Measurements from ENCODE around the gene SLC6A11. TPM values are rescaled to one million over a fixed set of nuclear protein-coding genes. Genes with fewer than 3 reads are reported as not detected.

Gene SLC6A11
- total RNA-seq, 1 donor from 2014 or later = 0.19 TPM

DNA sequence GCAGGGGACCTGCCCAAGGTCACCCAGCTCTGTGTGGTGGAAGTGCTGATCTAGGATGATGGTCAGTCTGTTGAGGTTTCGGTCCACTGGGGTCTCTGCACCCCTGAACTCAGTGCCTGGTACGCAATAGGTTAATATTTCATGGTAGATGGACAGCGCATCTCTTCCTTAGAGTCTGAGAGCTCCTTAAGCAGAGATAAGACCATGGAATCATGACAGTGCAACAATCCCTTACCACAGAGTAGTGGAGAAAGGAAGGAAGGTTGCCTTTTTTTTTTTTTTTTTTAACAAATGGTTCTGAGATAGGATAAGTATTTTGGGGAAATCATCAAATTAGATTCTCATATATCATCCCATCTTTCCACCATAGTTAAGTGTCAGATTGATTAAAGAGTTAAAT lies 96.8 kb downstream of the SLC6A11 start:
- no peak for DNase-seq (ENCODE audit: low spot score, unreplicated experiment)
- H3K4me1 Mint-ChIP-seq (ENCODE audit: low read depth) = no peaks in the 10 kb centered on the region
- peaks cover 8% of the 10 kb centered on the region for H3K9me3 Mint-ChIP-seq (ENCODE audit: low read depth)
- peaks cover 37% of the 10 kb centered on the region for H3K27me3 Mint-ChIP-seq
- no peak overlapping the region for H3K4me3 Mint-ChIP-seq (ENCODE audit: low read depth)
- TF ChIP-seq, protein P1, sequence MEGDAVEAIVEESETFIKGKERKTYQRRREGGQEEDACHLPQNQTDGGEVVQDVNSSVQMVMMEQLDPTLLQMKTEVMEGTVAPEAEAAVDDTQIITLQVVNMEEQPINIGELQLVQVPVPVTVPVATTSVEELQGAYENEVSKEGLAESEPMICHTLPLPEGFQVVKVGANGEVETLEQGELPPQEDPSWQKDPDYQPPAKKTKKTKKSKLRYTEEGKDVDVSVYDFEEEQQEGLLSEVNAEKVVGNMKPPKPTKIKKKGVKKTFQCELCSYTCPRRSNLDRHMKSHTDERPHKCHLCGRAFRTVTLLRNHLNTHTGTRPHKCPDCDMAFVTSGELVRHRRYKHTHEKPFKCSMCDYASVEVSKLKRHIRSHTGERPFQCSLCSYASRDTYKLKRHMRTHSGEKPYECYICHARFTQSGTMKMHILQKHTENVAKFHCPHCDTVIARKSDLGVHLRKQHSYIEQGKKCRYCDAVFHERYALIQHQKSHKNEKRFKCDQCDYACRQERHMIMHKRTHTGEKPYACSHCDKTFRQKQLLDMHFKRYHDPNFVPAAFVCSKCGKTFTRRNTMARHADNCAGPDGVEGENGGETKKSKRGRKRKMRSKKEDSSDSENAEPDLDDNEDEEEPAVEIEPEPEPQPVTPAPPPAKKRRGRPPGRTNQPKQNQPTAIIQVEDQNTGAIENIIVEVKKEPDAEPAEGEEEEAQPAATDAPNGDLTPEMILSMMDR (IDR thresholded peaks at IDR 0.05; ENCODE audit: unreplicated experiment) = no peak
- H3K36me3 Mint-ChIP-seq (ENCODE audit: insufficient read depth) = no peaks in the 10 kb centered on the region
- no peak overlapping the region for H3K27ac Mint-ChIP-seq

- no peaks in the 10 kb centered on the region for H3K4me1 Mint-ChIP-seq (ENCODE audit: low read depth)
- H3K27me3 Mint-ChIP-seq = peaks cover 38% of the 10 kb centered on the region
- H3K27ac Mint-ChIP-seq = no peak overlapping the region
- H3K4me3 Mint-ChIP-seq (ENCODE audit: low read depth) = no peak overlapping the region
- DNase-seq (ENCODE audit: low spot score, unreplicated experiment) = no peak
- no peaks in the 10 kb centered on the region for H3K36me3 Mint-ChIP-seq (ENCODE audit: insufficient read depth)
- TF ChIP-seq, protein P1 (IDR thresholded peaks at IDR 0.05; ENCODE audit: unreplicated experiment) = no peak
- no peaks in the 10 kb centered on the region for H3K9me3 Mint-ChIP-seq (ENCODE audit: low read depth)
Observed at GRCh38 chr3:10915376-10915775, 99.3 kb downstream of the SLC6A11 start.

DNA sequence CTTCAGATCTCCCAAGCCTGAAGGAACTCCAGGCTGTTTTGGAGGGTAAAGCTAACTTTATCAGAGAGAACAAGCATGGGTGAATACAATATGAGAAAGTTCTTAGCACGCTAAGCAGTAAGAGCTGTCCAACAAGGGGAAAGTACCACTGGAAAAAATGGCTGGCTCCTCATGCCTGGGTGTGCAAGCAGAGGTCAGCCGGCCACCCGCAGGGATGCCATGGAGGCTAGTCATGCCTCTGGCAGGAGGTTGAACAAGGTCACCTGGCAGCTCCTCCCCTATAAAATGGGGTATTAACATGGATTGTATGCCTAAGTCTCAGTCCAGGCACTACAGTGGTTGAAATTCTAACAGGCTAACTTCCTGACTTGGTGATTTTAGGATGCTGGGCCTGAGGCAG lies 101.1 kb downstream of the SLC6A11 start:
- TF ChIP-seq, protein P1 (IDR thresholded peaks at IDR 0.05; ENCODE audit: unreplicated experiment) = no peak
- H3K36me3 Mint-ChIP-seq (ENCODE audit: insufficient read depth) = no peaks in the 10 kb centered on the region
- no peaks in the 10 kb centered on the region for H3K9me3 Mint-ChIP-seq (ENCODE audit: low read depth)
- H3K4me3 Mint-ChIP-seq (ENCODE audit: low read depth) = no peak overlapping the region
- H3K27ac Mint-ChIP-seq = no peak overlapping the region
- no peak for DNase-seq (ENCODE audit: low spot score, unreplicated experiment)
- peaks cover 51% of the 10 kb centered on the region for H3K27me3 Mint-ChIP-seq
- no peaks in the 10 kb centered on the region for H3K4me1 Mint-ChIP-seq (ENCODE audit: low read depth)

GRCh38 chr3:10918011-10918410 lies 102.0 kb downstream of the SLC6A11 start:
- TF ChIP-seq, protein P1 (IDR thresholded peaks at IDR 0.05; ENCODE audit: unreplicated experiment) = no peak
- Mint-ChIP-seq H3K9me3 (ENCODE audit: low read depth) (no peaks in the 10 kb centered on the region), H3K4me1 (ENCODE audit: low read depth) (no peaks in the 10 kb centered on the region), H3K36me3 (ENCODE audit: insufficient read depth) (no peaks in the 10 kb centered on the region), H3K27me3 (peaks cover 54% of the 10 kb centered on the region), H3K4me3 (ENCODE audit: low read depth) (no peak overlapping the region), H3K27ac (no peak overlapping the region)
- no peak for DNase-seq (ENCODE audit: low spot score, unreplicated experiment)

DNA sequence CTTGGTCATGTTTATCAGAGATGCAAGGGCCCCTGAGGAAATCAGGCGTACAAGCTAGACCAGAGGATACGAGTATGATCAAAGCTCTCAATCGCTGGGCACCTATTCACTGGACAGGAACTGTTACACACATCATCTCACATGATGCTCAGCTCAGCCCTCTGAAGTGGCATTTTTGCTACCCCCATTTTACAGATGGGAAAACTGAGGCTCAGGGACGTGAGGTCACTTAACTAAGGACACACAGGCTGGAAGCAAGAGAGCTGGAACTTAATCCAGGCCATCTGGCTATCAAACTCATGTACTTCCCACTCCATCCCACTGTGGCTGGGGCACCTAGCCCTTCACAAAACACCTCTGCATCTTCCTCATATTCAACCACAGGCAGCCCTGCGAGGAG lies 103.6 kb downstream of the SLC6A11 start:
- no peak overlapping the region for H3K27ac Mint-ChIP-seq
- no peaks in the 10 kb centered on the region for H3K36me3 Mint-ChIP-seq (ENCODE audit: insufficient read depth)
- TF ChIP-seq, protein P1 (IDR thresholded peaks at IDR 0.05; ENCODE audit: unreplicated experiment) = no peak
- H3K4me3 Mint-ChIP-seq (ENCODE audit: low read depth) = no peak overlapping the region
- no peak for DNase-seq (ENCODE audit: low spot score, unreplicated experiment)
- H3K27me3 Mint-ChIP-seq = peaks cover 56% of the 10 kb centered on the region
- H3K9me3 Mint-ChIP-seq (ENCODE audit: low read depth) = peaks cover 3% of the 10 kb centered on the region
- no peaks in the 10 kb centered on the region for H3K4me1 Mint-ChIP-seq (ENCODE audit: low read depth)
